ENCODE measurements around the gene BEST3. TPM values are rescaled to one million over a fixed set of nuclear protein-coding genes. Genes with fewer than 3 reads are reported as not detected.

BEST3 gene
- total RNA-seq: 7.1 TPM

GRCh38 chr12:69698769-69699540, at the start of gene BEST3:
TSS of gene BEST3 (minus strand) at chr12:69699303. CDS start at chr12:69697798, 1,505 bp downstream.
- no peak for DNase-seq

GRCh38 chr12:69744109-69744508, 45.0 kb upstream of the BEST3 start:
- DNase-seq: no peak

GRCh38 chr12:69739287-69740191, 40.4 kb upstream of the BEST3 start:
- DNase-seq: peak; percentile 46

- DNase-seq: peak; percentile 57
Measured at GRCh38 chr12:69738351-69739286, 39.5 kb upstream of the BEST3 start, which contains the start of gene RAB3IP. TSS of gene RAB3IP (plus strand) at chr12:69738860. CDS start at chr12:69755409, 16,549 bp downstream.

GRCh38 chr12:69733638-69734037, 34.5 kb upstream of the BEST3 start:
- no peak for DNase-seq

GRCh38 chr12:69732088-69732487, 33.0 kb upstream of the BEST3 start:
- no peak for DNase-seq

GRCh38 chr12:69726922-69727321, 27.8 kb upstream of the BEST3 start:
- DNase-seq: no peak

GRCh38 chr12:69720750-69721149, 21.6 kb upstream of the BEST3 start:
- no peak for DNase-seq

GRCh38 chr12:69719336-69720316, 20.5 kb upstream of the BEST3 start:
- DNase-seq: no peak

- no peak for DNase-seq
Measured at GRCh38 chr12:69714542-69714941, 15.4 kb upstream of the BEST3 start.

- DNase-seq: no peak
Measured at GRCh38 chr12:69712826-69713225, 13.7 kb upstream of the BEST3 start.

GRCh38 chr12:69708649-69709048, 9.5 kb upstream of the BEST3 start:
- DNase-seq: no peak

GRCh38 chr12:69704357-69704756, 5.3 kb upstream of the BEST3 start:
- no peak for DNase-seq

GRCh38 chr12:69703146-69703642, 4.1 kb upstream of the BEST3 start:
- no peak for DNase-seq

- DNase-seq: no peak
Measured at GRCh38 chr12:69701826-69702225, 2.7 kb upstream of the BEST3 start.

- DNase-seq: no peak
Measured at GRCh38 chr12:69698054-69698453, 1.0 kb downstream of the BEST3 start.

- no peak for DNase-seq
Measured at GRCh38 chr12:69694123-69694522, 5.0 kb downstream of the BEST3 start.

GRCh38 chr12:69689638-69690037, 9.5 kb downstream of the BEST3 start:
- no peak for DNase-seq

GRCh38 chr12:69688471-69689427, 10.4 kb downstream of the BEST3 start:
- DNase-seq: no peak

Measured in skin of body (tissue), 2 donors.